ENCODE data around the gene LYST. TPM values are rescaled to one million over a fixed set of nuclear protein-coding genes. Genes with fewer than 3 reads are reported as not detected.

Gene LYST
- total RNA-seq, 2 experiments from 2014 or later, result 77.4 to 87.3 TPM

- Mint-ChIP-seq H3K4me1 (ENCODE audit: low read depth) (no peaks in the 10 kb centered on the region), H3K27ac (no peak overlapping the region), H3K27me3 (no peaks in the 10 kb centered on the region), H3K36me3 (ENCODE audit: low read depth) (peaks cover 30% of the 10 kb centered on the region), H3K9me3 (no peaks in the 10 kb centered on the region), H3K4me3 (no peak overlapping the region)
- ChIA-PET POLR2A (no interaction called here), CTCF (no interaction called here)
- no peak for ATAC-seq
- no peak for DNase-seq
- intact Hi-C loops (cut with micrococcal nuclease), result no loop called here
- no peak for TF ChIP-seq CTCF (IDR thresholded peaks at IDR 0.05)
Observed at GRCh38 chr1:235721982-235722381, 144.7 kb downstream of the LYST start.

- Mint-ChIP-seq H3K9me3 (no peaks in the 10 kb centered on the region), H3K4me1 (ENCODE audit: low read depth) (no peaks in the 10 kb centered on the region), H3K27ac (no peak overlapping the region), H3K27me3 (no peaks in the 10 kb centered on the region), H3K4me3 (no peak overlapping the region), H3K36me3 (ENCODE audit: low read depth) (peaks cover 31% of the 10 kb centered on the region)
- ChIA-PET POLR2A (no interaction called here), CTCF (no interaction called here)
- intact Hi-C loops (cut with micrococcal nuclease), result no loop called here
- TF ChIP-seq CTCF (IDR thresholded peaks at IDR 0.05), result no peak
- DNase-seq (no peak), ATAC-seq (no peak)
Observed at GRCh38 chr1:235720544-235720943, 146.2 kb downstream of the LYST start.

- DNase-seq (no peak), ATAC-seq (no peak)
- intact Hi-C loops (cut with micrococcal nuclease), result no loop called here
- Mint-ChIP-seq H3K27me3 (no peaks in the 10 kb centered on the region), H3K4me3 (no peak overlapping the region), H3K27ac (no peak overlapping the region), H3K36me3 (ENCODE audit: low read depth) (peaks cover 27% of the 10 kb centered on the region), H3K4me1 (ENCODE audit: low read depth) (no peaks in the 10 kb centered on the region), H3K9me3 (no peaks in the 10 kb centered on the region)
- ChIA-PET CTCF (interaction anchor here (0.9 to 2.0 kb wide), 3 partner anchors 18 to 121 kb away, joined by 3 to 5 read pairs (median 4); no protein-coding TSS in a partner anchor), POLR2A (no interaction called here)
- no peak for TF ChIP-seq CTCF (IDR thresholded peaks at IDR 0.05)
Observed at GRCh38 chr1:235714205-235714897, 152.4 kb downstream of the LYST start.

GRCh38 chr1:235712812-235713211, 153.9 kb downstream of the LYST start:
- peaks cover 30% of the 10 kb centered on the region for H3K36me3 Mint-ChIP-seq (ENCODE audit: low read depth)
- intact Hi-C loops (cut with micrococcal nuclease), result no loop called here
- no peaks in the 10 kb centered on the region for H3K4me1 Mint-ChIP-seq (ENCODE audit: low read depth)
- no peak for ATAC-seq
- ChIA-PET POLR2A (no interaction called here), CTCF (interaction anchor here (1.2 to 2.0 kb wide), 2 partner anchors 27 to 112 kb away, joined by 3 to 5 read pairs; no protein-coding TSS in a partner anchor)
- no peak for DNase-seq
- TF ChIP-seq CTCF (IDR thresholded peaks at IDR 0.05), result no peak
- no peaks in the 10 kb centered on the region for H3K27me3 Mint-ChIP-seq
- peak overlapping the region; percentile 40 for H3K27ac Mint-ChIP-seq
- H3K4me3 Mint-ChIP-seq, result no peak overlapping the region
- H3K9me3 Mint-ChIP-seq, result no peaks in the 10 kb centered on the region

- Mint-ChIP-seq H3K27ac (no peak overlapping the region), H3K4me1 (ENCODE audit: low read depth) (no peaks in the 10 kb centered on the region), H3K9me3 (no peaks in the 10 kb centered on the region), H3K4me3 (no peak overlapping the region), H3K36me3 (ENCODE audit: low read depth) (peaks cover 36% of the 10 kb centered on the region), H3K27me3 (no peaks in the 10 kb centered on the region)
- ChIA-PET POLR2A (no interaction called here), CTCF (interaction anchor here (1.0 to 1.3 kb wide), 4 partner anchors 20 to 261 kb away, joined by 3 to 7 read pairs (median 5); no protein-coding TSS in a partner anchor)
- intact Hi-C loops (cut with micrococcal nuclease), result no loop called here
- no peak for DNase-seq
- TF ChIP-seq CTCF (IDR thresholded peaks at IDR 0.05), result no peak
- ATAC-seq, result no peak
Observed at GRCh38 chr1:235710687-235711086, 156.0 kb downstream of the LYST start.
